NCI-H2029 treated with DMSO at 0.1 percent for 48 hours (cell line): ENCODE data around the gene FBXW9.
"Not testable (repeated sequence)": the region's sequence is repeated elsewhere in the genome, so short reads cannot be mapped to it uniquely, and the experiment has no call there.

Experiments used
- DNase-seq: peaks from one replicate; lab custom pipeline; 2025; lab: John Stamatoyannopoulos, UW

The FBXW9 gene

DNA sequence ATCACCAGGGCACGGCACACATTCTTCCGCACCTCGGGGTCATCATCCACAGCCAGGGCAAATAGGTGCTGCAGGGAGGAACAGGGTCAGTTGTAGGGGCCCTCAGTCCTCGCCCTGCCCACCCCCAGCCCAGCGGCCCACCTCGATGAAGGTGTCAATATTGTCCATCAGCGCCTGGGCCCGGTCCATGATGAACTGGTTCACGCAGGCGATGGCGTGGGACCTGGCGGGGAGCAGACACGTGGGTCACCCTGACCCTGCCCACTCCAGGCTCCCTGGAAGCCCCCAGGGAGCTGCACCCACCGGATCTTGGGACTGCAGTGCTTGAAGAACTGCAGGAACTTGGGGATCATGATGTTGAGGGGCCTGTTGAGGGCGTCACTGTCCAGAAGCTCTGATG, 18.7 kb upstream of the FBXW9 start:
- no peak for DNase-seq

DNA sequence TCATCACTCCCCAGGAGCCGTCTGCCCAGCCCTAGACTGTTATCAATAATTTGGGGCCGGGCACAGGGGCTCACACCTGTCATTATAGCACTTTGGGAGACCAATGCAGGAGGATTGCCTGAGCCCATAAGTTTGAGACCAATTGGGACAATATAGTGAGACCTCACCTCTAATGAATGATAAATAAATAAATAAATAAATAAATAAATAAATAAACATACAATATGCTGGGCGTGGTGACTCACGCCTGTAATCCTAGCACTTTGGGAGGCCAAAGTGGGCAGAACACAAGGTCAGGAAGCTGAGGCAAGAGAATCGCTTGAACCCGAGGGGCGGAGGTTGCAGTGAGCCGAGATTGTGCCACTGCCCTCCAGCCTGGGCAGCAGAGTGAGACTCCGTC, 16.9 kb upstream of the FBXW9 start:
- DNase-seq: not testable (repeated sequence)

DNA sequence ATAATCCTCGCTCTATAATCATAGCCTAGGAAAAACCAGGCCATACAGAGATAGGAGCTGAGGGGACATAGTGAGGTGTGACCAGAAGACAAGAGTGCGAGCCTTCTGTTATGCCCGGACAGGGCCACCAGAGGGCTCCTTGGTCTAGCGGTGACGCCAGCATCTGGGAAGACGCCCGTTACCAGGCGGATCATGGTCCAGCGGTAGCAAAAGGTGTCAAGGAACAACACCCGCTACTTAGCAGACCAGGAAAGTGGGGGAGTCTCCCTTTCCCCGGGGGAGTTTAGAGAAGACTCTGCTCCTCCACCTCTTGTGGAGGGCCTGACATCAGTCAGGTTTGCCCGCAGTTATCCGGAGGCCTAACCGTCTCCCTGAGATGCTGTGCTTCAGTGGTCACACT, 15.6 kb upstream of the FBXW9 start:
- not testable (repeated sequence) for DNase-seq

DNA sequence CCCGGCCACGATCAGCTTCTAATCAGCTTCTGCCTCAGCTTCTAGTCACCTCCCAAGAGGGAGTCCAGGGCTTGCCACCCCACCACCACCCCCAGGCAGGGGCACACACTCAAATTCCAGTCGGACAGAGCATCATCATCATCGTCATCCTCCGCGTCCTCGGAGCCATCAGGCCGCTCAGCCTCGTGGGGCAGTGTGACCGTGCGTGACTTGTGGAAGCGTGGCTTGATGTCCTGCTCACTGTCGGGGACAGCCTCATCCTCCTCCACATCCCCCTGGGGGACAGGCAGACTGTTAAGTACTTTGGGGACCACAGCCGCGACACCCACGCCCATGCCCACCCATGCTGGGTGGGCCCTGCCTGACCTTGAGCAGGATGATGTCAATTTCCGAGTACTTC, 14.8 kb upstream of the FBXW9 start:
- no peak for DNase-seq

DNA sequence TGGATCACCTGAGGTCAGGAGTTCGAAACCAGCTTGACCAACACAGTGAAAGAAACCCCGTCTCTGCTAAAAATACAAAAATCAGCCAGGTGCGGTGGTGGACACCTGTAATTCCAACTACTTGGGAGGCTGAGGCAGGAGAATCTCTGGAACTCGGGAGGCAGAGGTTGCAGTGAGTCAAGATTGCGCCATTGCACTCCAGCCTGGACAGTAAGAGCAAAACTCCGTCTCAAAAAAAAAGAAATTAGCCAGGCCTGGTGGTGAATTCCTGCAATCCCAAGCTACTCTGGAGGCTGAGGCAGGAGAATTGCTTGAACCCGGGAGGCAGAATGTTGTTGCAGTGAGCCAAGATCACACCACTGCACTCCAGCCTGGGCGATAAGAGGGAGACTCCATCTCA, 12.2 kb upstream of the FBXW9 start:
- no peak for DNase-seq

DNA sequence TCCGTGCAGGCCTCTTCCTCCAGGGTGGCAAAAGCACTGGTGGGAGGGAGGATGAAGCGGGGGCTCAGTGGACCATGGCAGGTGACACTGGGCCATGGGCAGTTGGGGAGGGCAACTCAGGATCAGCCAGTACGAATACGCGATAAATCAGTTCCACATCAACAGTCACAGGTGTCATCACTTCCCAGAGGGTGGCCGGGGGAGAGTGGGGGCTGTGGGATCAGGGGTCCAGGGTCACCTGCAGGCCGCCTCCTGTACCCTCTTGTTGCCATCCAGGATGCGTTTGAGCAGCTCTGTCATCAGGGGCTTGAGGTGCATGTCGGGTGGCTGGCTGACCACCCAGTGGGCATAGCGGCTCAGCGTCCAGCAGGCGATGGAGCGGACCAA, 9.9 kb upstream of the FBXW9 start:
- no peak for DNase-seq

DNA sequence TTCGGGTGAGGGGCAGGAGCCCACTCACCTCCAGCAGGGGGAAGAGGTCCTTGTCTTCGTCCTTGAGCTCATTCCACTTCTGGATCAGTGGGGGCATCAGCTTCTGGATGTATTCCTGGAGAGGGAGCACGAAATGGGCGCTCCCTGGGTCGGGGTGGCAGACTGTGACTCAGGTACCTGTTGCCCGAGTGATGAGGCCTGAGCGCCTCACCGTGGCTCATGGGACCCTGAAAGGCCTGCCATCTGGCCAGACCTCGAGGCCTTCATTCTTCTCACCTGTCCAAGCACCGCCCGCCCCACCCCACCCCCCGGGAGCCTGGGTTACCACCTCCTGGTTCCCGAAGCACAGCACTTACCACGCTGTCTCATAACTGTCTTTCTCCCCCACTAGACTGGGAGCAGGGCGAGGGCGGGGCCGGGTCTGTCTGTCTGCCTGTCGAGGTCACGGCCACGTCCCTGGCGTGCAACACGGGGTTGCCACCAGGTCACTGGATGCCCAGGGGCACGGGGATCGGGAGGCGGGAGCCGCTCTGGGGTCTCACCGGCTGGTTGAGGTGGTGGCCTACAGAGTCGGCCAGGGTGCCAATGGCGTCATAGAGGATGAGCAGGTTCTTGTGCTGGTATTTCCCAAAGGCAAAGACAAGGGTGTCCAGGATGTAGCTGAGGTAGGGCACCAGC, 9.4 kb upstream of the FBXW9 start:
- DNase-seq: no peak

DNA sequence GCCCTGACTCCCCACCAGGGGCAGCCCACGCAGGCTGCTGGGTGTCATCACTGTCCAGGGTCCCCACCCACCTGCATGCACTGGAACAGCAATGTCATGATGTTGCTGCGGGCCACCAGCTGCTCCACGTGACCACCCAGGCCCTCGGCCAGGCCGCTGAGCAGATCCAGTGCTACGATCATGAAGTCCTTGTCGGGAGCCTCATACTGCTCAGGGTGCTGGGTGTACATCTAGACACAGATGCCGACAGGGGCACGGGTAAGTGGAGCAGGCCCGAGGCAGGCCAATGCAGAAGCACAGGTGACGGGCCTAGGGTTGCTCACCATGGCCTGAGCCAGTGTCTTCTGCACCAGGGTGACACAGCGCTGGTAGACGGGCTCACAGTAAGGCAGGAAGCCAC, 8.7 kb upstream of the FBXW9 start:
- DNase-seq: no peak

DNA sequence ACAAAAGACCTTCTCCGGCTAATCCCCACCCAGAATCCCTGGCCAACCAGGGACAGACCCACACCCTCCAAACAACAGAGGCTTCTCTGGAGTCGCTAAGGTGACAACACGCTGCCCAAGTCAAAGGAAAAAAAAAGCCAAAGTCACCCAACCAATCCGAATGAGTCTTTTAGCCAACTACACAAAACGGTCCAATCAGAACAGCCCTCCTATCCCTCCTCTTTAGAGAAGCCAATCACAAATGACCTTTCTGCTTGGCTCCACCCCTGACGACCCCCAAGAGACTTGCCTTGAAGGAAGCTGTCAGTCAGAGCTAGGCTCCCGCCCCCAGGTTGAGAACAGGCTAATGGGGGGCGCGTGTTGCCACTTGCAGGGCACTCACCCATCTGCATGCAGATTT, 6.6 kb upstream of the FBXW9 start:
- DNase-seq: no peak

DNA sequence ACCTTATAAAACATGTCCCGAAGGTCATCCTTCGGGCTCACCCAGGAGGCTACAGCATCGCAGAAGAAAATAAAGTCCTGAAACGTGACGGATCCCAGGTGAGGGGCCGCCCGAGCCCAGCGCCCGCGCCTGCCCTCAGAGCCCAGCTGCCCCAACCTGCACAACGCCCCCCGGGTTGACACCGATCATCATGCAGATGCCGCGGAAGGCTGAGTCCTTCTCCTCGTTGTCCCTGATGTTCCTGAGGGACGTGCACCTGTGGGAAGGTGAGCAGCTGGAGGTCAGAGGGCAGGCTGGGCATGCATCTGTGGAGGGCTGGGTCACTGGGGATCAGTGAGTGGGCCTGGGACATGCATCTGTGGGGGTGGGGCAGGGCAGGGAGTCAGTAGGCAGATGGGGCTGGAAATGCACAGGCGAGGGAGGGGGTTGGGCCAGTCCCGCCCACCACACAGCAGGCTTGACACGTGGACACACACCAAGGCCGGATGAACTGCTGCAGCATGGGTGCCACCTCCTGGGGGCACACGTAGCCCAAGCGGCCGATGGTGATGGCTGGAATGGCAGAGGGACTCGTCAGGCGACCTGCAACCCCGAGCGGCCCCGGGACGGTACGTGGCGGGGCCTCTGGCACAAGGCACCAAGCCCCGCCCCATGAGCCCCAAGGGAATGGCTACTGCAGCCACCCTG, 5.3 kb upstream of the FBXW9 start:
- DNase-seq: no peak

DNA sequence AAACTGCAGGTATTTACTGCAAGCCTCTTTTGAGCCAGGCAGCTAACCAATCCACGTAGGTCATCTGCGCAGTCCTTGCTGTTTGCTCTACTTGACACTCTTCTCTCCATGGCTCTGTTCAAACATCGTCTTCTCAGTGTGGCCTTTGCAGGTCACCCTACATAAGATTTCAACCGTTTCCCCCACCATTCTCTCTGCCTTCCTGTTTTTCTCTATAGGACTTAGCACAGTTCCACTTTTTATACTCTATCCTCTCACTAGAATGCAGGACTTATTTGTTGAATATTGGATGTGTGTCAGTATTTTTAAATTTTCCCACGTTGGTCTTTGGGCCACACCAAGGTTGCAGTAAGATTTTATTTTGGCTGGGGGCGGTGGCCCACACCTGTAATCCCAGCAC, 1.7 kb upstream of the FBXW9 start:
- no peak for DNase-seq

DNA sequence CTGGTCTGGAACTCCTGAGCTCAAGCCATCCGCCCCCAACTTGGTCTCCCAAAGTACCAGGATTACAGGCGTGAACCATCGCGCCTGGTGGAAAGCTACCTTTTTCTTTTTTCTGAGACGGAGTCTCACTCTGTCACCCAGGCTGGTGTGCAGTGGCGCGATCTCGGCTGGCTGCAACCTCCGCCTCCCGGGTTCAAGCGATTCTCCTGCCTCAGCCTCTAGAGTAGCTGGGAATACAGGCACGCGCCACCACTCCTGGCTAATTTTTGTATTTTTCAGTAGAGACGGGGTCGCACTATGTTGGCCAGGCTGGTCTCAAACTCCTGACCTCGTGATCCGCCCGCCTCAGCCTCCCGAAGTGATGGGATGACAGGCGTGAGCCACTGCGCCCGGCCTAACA, 994 bp upstream of the FBXW9 start:
- DNase-seq: not testable (repeated sequence)

DNA sequence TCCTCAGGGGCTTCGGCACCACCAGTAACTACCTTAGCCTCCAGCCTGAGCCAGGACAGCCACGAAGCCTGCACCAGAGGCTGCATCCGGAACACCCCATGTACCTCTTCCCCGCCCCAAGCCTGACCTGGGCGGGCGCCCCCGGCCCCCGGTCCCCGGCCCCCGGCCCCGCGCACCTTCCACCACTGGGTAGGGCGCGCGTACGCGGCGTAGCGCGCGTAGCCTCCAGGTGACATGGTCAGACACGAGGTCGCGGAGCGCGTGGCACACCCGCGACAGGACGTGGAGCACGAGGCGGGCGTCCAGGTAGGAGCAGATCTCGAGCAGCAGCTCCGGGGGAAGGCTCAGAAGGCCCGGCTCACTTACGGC, 450 bp downstream of the FBXW9 start:
- no peak for DNase-seq

DNA sequence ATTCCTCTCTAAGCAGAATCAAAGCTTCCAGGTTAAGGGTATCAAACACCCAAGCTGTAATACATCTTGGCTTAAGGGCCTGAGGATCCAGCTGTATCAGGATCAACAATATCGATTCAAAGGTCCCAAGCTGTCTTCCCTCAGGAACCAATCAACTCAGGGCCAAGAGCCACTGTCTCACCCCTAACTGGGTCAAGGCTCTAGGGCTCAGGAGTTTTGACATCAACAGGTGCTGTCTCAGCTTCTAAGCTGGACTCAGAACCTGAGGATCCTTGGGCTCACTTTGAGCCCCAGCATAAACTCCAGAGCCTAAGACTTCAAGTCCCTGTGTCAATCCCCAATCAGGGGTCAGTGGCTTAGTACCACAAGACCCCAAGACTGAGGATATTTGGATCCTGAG, 917 bp downstream of the FBXW9 start:
- no peak for DNase-seq

DNA sequence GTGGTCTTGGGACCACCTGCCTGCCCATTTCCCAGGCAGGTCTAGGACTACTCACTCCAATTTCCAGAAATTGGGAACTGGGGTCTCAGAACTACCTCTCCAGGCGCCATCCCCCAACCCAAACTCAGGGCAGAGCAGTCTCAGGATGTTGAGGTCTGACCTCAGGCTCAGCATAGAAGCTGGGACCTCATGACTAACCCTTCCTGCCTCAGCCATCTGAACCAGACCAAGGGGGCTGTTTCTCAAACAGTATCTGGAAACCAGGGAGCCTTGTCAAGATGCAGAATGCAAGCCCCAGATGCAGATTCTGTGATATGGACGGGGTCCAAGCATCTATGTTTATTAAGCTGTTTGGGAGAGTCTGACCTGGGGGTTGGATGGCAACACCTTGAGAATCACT, 1.3 kb downstream of the FBXW9 start:
- DNase-seq: no peak

DNA sequence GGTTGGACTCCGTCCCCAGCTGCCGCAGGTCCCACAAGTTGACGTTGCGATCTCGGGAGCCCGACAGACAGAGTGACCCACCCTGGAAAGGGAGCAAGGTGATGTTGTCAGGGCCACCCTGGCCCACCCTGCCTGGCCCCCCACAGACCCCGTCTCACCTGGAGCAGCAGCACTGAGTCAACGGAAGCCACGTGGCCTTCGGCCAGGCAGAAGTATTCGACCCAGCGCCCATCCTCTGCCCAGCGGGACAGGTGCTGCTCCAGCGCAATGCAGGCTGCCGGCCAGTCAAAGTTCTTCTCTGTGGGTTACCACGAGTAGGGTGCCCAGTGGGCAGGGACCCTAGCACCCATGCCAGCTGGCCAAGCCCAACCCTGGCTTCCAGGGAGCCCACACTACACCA, 1.8 kb downstream of the FBXW9 start:
- DNase-seq: no peak

DNA sequence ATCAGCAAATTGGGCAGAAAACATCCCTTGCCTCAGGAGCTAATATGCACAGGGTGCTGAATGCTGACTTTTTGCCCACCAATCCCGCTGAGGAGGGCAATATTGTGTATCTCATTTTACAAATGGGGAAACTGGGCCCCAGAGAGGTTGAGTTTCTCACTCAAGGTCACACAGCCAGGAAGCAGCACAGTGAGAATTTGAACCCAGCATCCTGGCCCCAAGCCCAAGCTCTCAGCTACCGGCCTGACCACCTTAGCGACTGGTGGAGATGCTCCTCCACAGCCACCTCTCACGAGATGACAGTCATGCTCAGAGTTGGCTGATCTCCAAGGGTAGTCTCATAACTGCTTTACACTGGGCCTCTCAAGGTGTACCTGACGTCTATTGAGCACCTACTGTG, 3.5 kb downstream of the FBXW9 start:
- no peak for DNase-seq

DNA sequence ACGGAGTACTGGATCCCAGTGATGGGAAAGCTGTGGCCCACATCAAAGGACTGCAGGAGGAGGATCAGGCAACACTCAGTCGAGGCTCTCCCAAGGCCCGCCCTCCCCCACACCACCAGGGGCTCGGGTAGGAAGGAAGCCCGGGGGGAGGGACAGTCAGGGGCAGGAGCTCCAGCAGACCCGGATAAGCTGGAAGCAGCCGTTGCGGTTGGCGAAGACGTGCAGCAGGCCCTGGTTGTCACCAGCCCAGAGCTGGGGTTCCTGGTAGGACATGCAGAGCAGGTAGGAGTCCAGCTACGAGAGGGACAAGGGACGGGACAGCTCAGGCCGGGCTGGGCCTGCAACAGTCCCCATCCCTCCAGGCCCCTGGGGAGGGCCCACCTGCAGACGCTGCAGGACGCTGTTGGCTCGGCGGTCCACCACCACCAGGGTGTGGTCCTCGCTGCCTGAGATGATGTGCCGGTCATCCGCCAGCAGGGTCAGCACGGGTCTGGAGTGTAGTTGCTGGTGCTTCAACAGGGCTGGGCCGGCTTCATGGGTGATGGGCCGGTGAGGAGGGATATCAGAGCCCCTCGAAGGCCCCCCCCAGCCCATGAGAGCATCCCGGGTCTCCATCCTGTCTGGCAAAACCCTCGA, 6.7 kb downstream of the FBXW9 start:
- no peak for DNase-seq

DNA sequence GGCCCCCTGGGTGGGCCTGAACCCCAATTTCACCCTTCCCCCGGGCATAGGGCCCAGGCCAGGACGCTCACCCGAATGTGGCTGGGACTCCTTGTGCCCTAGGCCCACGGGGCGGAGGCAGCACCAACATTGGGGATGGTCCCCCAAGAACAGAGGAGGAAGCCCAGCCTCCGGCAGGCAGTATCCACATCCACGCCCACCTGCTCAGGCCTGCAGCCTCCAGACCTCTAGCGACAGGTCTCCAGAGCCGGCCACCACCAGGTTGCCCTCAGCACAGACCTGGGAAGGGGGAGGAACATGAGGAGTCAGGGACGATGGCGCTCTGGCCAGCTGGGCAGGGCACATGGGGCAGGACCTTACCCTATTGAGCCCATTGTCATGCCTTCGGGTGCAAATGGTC, 7.4 kb downstream of the FBXW9 start:
- no peak for DNase-seq

DNA sequence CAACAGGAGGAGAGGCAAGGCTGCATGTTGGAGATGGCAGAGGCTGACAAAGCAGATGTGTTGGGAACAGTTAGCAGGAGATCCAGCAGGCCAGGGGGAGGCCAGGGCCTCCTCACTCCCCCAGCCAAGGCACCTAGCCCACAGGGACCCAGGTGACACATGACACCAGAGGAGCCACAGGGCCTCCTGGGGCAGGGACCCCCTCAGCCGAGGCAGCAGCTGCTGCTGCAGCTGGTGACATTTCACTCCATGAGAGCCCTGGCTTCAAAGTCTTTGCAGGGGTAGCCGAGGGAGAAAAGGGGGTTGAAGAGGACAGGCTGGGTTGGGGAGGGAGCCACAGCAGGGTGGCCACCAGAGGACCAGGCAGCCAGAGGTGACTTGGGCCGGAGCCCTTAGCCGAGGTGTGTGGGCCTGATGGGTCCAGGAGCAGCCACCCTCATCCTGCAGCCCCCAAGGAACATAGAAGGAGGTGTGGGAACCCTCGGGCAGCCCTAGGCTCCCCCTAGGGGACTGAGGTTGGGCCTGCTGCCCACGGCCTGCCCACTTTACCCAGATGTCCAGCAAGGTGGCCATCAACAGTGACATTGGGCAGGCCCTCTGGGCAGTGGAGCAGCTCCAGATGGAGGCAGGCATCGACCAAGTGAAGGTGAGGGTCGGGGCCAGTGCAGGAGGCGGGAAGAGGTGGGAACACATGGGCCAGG, 8.8 kb downstream of the FBXW9 start, which contains the start of gene GNG14:
GNG14 (plus strand) TSS at position 503 of the 701 bp plus-strand sequence; CDS start at position 554, 51 bp downstream.
- no peak for DNase-seq

DNA sequence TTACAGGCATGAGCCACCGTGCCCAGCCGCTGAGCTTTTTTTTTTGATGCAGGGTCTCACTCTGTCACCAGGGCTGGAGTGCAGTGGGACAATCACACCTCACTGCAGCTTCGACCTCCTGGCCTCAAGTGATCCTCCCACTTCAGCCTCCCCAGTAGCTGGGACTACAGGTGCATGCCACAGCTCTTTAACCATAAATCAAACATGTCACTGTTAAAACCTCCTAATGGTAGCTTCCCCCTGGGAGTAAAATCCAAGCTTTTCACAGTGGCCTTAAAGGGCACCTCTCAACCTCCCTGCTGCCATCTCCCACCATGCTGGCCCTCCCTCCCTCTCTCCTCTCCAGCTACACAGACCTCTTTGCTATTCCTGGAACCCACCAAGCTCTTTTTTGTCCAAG, 10.6 kb downstream of the FBXW9 start:
- no peak for DNase-seq

DNA sequence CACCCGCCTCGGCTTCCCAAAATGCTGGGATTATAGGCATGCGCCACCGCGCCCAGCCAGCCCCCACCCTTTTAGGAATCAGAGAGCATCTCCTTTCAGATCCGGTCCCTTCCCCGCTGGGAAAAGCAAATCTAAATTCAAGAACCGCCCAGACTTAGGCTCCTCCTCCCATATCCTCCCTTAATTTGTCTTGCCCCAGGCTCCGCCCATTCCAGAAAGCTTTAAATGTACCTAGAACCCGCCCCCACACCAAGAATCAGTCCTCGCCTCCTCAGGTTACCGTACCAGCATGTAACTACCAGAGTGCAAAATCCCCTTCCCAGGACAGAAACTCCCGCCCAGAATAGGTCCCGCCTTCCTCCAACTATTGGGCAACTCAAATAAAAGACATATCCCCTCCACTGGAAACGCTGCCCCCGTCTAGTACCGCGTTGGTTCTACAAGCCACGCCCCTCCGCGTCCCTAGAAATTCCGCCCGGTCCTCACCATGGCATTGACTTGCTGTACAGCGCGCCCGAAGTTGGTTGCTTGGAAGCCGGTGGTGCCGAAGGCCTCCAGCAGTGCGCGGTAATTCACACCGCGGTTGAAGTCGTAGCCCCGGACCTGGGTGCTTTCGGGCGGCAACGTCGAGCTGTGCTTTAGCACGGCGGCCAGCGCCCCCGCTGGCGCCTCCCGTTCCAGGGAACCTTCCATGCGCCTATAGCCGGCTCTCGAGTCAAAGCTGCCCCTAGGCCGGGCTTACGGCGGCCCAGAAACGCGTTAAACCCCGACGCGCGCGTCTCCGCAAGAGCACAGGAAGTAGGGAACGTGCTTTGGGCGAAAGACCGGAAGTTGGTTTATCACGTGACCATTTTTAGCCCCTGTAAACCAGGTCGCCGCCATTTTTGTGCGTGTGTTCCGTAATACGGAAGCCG, 15.1 kb downstream of the FBXW9 start, which contains the start of gene DHPS:
DHPS (minus strand) TSS at position 807 of the 914 bp plus-strand sequence; CDS start at position 693, 114 bp downstream.
- DNase-seq: peak; percentile 92
